Measurements from ENCODE around the gene CFAP299. TPM values are rescaled to one million over a fixed set of nuclear protein-coding genes. Genes with fewer than 3 reads are reported as not detected.

The CFAP299 gene
- total RNA-seq, 1 donor from 2014 or later: 0.93 TPM

- Mint-ChIP-seq H3K4me3 (ENCODE audit: low read depth) (no peak overlapping the region), H3K27me3 (peaks cover 9% of the 10 kb centered on the region), H3K4me1 (ENCODE audit: low read depth) (peaks cover 6% of the 10 kb centered on the region), H3K9me3 (ENCODE audit: low read depth) (no peaks in the 10 kb centered on the region), H3K27ac (no peak overlapping the region), H3K36me3 (ENCODE audit: insufficient read depth) (no peaks in the 10 kb centered on the region)
- no peak for DNase-seq (ENCODE audit: low spot score, unreplicated experiment)
- TF ChIP-seq, protein P1, sequence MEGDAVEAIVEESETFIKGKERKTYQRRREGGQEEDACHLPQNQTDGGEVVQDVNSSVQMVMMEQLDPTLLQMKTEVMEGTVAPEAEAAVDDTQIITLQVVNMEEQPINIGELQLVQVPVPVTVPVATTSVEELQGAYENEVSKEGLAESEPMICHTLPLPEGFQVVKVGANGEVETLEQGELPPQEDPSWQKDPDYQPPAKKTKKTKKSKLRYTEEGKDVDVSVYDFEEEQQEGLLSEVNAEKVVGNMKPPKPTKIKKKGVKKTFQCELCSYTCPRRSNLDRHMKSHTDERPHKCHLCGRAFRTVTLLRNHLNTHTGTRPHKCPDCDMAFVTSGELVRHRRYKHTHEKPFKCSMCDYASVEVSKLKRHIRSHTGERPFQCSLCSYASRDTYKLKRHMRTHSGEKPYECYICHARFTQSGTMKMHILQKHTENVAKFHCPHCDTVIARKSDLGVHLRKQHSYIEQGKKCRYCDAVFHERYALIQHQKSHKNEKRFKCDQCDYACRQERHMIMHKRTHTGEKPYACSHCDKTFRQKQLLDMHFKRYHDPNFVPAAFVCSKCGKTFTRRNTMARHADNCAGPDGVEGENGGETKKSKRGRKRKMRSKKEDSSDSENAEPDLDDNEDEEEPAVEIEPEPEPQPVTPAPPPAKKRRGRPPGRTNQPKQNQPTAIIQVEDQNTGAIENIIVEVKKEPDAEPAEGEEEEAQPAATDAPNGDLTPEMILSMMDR (IDR thresholded peaks at IDR 0.05; ENCODE audit: unreplicated experiment): no peak
These were observed 613.5 kb downstream of the CFAP299 start for GRCh38 chr4:80948995-80949394.

DNA sequence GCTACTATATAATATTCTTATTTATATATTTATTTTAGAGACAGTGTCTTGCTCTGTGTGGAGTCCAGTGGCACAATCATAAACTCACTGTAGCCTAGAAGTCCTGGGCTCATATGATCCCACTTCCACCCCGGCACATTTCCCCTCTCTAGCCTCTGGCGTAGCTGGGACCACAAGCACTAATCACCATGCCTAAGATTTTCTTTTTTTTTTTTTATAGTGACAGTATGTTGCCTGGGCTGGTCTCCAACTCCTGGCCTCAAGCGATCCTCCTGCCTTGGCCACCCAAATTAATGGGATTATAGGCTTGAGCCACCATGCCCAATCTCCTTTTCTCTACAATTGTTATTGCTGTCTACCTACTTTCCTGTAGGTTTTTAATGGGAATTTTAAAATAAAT is 620.9 kb downstream of the CFAP299 start:
- H3K36me3 Mint-ChIP-seq (ENCODE audit: insufficient read depth): no peaks in the 10 kb centered on the region

GRCh38 chr4:80963051-80963450 is 627.5 kb downstream of the CFAP299 start:
- no peak for DNase-seq (ENCODE audit: low spot score, unreplicated experiment)
- Mint-ChIP-seq H3K36me3 (ENCODE audit: insufficient read depth) (no peaks in the 10 kb centered on the region), H3K27me3 (no peaks in the 10 kb centered on the region), H3K27ac (no peak overlapping the region), H3K4me3 (ENCODE audit: low read depth) (no peak overlapping the region), H3K4me1 (ENCODE audit: low read depth) (no peaks in the 10 kb centered on the region), H3K9me3 (ENCODE audit: low read depth) (no peaks in the 10 kb centered on the region)
- TF ChIP-seq, protein P1 (IDR thresholded peaks at IDR 0.05; ENCODE audit: unreplicated experiment): no peak

More for the DNA sequence above, 620.9 kb downstream of the CFAP299 start:
- Mint-ChIP-seq H3K4me3 (ENCODE audit: low read depth) (no peak overlapping the region), H3K27me3 (no peaks in the 10 kb centered on the region), H3K9me3 (ENCODE audit: low read depth) (no peaks in the 10 kb centered on the region), H3K27ac (no peak overlapping the region), H3K4me1 (ENCODE audit: low read depth) (no peaks in the 10 kb centered on the region)
- TF ChIP-seq, protein P1 (IDR thresholded peaks at IDR 0.05; ENCODE audit: unreplicated experiment): no peak
- no peak for DNase-seq (ENCODE audit: low spot score, unreplicated experiment)

DNA sequence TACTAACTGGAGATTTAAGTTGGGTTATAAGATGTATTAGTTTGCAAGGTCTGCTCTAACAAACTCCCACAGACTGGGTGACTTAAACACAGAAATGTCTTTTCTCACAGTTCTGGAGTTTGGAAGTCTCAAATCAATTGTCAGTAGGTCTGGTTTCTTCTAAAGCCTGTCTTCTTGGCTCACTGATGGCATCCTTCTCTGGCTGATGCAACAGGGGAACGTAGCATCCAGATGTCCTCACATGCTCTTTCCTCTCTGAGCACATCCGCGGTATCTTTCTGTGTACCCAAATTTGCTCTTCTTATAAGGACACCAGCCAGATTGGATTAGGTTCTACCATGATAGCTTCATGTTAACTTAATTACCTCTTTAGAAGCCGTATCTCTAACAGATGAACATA is 631.8 kb downstream of the CFAP299 start:
- no peaks in the 10 kb centered on the region for H3K36me3 Mint-ChIP-seq (ENCODE audit: insufficient read depth)
- no peak overlapping the region for H3K4me3 Mint-ChIP-seq (ENCODE audit: low read depth)
- peaks cover 4% of the 10 kb centered on the region for H3K9me3 Mint-ChIP-seq (ENCODE audit: low read depth)

DNA sequence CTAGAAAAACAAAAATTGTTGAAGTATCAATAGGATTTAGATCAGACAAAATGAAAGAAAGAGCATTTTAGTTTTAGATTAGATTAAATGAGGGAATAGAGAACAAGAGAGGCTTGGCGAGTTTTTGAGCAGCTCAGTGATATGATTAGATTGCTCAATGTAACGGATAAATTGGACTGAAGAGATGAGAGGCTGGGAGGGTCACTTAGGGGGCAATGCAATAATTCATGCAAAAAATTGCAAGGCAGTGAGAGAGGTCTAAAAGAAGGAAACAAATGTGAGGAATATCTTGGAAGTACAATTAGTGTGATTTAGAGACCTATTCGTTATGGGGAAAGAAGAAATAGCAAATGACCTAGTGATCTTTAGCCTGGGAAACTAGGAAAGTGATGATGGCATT is 644.7 kb downstream of the CFAP299 start:
- DNase-seq (ENCODE audit: low spot score, unreplicated experiment): no peak
- Mint-ChIP-seq H3K27ac (no peak overlapping the region), H3K4me3 (ENCODE audit: low read depth) (no peak overlapping the region), H3K4me1 (ENCODE audit: low read depth) (no peaks in the 10 kb centered on the region), H3K36me3 (ENCODE audit: insufficient read depth) (no peaks in the 10 kb centered on the region), H3K27me3 (no peaks in the 10 kb centered on the region), H3K9me3 (ENCODE audit: low read depth) (peaks cover 3% of the 10 kb centered on the region)
- TF ChIP-seq, protein P1 (IDR thresholded peaks at IDR 0.05; ENCODE audit: unreplicated experiment): no peak

More for the DNA sequence above, 631.8 kb downstream of the CFAP299 start:
- Mint-ChIP-seq H3K4me1 (ENCODE audit: low read depth) (no peaks in the 10 kb centered on the region), H3K27ac (no peak overlapping the region), H3K27me3 (no peaks in the 10 kb centered on the region)
- TF ChIP-seq, protein P1 (IDR thresholded peaks at IDR 0.05; ENCODE audit: unreplicated experiment): no peak
- no peak for DNase-seq (ENCODE audit: low spot score, unreplicated experiment)
